Activated T-cell treated with anti-CD3 and anti-CD28 coated beads, Interleukin-2, amount 50 U/mL, for 1 hour (primary cell): Measurements from ENCODE around the gene PTPRJ.

Experiments used
- DNase-seq: peaks from one replicate; pipeline ENCODE4 v3.0.0-alpha.2; 2020

Gene PTPRJ

GRCh38 chr11:48096588-48097525 is 116.5 kb downstream of the PTPRJ start:
- no peak for DNase-seq

DNA sequence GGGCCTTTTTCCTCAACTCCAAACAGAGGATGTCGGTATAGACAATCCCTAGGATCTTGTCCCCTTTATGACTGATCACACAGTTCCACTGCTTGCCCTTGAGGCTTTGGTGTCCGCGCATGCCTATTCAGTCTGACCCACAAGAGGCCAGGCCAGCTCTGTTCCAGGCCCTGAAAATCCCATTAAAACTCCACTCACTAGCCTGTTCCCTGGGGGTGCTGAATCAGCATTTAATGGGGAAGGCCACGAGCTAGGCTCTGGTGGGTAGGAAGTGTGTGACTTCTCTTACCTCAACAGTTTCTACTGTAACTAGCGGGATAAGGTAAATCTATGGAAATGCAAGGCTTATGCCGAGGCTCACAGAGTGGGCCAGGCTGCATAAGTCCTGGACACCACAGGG is 117.7 kb downstream of the PTPRJ start:
- DNase-seq = no peak

GRCh38 chr11:48099916-48100446 is 119.6 kb downstream of the PTPRJ start:
- no peak for DNase-seq

- DNase-seq = no peak
These were observed 120.8 kb downstream of the PTPRJ start for GRCh38 chr11:48101044-48101733.

GRCh38 chr11:48101958-48102357 is 121.6 kb downstream of the PTPRJ start:
- no peak for DNase-seq

GRCh38 chr11:48103621-48104567 is 123.5 kb downstream of the PTPRJ start:
- DNase-seq = no peak

DNA sequence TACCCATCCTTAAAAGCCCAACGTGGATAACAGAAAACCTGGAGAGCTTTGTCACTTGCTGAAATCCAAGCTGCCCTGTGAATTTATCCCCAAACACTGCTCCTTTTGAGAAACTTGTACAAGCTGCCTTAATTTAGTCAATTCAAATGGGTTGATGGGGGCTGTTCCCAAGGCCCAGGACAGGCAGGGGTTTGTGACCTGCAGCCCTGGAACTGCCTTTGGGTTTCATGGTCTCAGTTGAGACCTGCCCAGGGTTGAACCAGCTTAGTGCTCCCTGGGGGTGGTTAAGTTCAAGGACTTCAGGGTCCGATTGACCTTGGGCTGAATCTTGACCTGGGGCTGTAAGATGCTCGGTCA is 124.2 kb downstream of the PTPRJ start:
- DNase-seq = no peak

DNA sequence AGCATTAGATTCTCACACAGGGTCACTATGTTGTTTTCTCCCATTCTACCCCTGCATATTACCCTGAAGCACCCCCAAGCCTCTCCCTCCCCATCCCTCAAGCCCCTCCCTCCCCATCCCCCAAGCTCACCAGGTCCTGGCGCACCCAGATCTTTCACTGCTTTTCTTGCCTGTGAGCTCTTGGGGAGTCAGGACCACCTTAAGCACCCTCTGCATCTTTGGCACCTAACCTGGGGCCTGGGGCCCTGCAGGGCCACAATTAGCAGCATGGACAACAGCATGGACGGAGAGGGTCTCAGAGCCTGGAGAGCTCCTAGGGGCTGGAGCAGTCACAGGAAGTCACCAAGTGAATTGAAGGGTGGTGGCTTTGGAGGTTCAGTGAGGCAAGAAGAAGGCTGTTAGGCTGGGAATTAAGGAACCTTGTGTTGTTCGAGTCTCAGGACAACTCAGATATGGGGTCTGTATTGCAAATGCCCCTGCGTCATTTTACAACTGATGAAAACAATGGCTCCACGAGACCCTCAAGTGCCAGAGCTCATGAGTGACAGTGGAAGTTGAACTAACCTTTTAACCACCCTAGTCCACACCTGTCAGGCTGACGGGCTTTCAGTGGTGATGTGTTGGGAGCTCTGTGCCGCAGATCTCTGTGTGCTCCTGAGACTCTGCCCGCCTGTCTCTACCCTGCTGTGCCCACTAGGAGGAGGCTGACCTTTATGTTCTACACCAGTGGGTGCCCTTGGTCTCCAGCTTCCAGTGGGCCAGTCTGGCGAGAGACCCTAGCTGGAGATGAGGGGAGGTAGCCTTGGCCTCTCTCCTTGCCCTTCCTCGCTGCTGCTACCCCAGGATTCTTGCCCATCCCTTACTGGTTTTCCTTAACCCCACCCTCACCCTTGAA is 125.0 kb downstream of the PTPRJ start:
- no peak for DNase-seq

DNA sequence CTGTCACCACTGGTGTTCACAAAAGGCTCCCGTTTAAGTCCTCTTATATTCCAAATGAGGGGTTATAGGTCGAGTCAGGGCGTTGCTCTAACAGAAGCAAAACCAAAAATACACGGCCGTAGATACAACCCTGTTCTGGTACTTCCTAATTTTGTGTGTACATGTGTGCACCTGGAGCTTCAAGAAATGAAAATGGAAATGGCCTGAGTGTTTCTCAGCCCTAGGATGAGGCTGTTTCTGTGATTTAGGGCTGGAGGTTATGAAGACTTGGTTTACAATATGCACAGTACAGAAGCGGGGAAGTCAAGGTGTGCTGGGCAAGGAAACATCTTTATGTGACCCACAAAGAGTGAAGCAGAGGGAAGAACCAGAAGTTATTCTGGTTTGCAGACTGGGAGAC is 125.8 kb downstream of the PTPRJ start:
- no peak for DNase-seq

GRCh38 chr11:48107188-48107704 is 126.9 kb downstream of the PTPRJ start:
- no peak for DNase-seq

DNA sequence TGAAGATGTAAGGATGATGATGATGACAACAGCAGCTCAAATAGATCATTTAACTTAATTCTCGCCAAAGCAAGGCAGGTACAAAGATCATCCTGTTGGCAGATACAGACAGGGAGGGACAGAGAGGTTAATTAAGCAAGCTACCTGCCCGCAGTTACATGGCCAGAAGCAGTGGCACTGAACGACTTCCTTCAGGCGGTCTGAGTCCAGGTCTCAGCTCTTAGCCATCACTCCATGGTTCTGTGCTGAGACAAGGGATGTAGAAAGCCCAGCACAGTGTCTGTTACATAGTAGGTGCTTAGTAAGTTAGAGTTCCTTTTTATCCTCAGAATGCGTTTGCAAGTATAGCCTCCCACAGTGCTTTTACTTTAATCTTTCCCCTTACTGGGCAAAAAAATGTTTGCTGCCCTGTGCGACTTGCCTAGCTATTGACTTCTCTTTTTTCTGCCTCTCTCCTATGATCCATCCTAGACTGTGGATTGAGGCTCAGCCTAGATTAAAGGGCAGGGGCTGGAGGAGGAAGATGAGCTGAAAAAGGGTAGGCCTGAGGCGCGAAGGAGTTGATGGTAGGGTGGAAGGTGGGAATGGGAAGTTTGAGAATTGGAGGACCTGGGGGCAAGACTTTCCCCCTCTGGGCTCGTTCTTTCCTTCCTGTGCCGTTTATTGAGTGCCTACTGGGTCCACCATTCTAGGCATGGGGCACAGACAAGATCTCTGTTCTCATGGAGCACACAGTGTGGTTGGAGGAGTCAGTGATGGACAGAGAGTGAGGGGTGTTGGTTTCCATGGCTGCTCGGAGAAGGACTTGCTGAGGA is 128.1 kb downstream of the PTPRJ start:
- DNase-seq = no peak

DNA sequence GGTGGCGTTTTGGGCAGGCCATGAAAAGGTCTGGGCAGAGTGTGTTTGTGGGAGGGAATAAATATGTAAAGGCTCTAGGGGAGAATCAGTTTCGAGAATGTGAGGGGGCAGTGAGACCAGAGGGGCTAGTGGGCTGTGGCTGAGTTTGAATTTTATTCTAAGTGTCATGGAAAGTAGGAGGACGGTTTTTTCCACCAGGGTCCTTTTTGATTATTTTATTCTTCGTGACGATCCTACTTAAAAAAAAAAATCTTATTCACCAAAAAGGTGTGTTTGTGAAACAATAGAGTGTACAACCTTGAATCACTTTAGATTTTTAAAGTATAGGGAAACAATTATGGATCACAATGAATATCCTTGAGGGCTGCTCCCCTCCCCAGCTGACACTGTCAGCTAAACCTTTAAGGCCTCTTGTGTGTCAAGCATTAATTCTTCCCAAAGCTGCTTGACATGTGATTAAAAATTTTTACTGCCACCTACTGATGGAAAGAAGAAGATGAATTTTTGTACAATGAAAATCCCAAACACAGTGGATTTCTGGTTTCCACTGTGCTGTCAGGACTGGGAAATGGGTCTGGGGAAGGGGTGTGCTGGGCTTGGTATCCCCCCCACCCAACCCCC is 128.8 kb downstream of the PTPRJ start:
- no peak for DNase-seq

GRCh38 chr11:48110509-48110766 is 130.1 kb downstream of the PTPRJ start:
- no peak for DNase-seq

DNA sequence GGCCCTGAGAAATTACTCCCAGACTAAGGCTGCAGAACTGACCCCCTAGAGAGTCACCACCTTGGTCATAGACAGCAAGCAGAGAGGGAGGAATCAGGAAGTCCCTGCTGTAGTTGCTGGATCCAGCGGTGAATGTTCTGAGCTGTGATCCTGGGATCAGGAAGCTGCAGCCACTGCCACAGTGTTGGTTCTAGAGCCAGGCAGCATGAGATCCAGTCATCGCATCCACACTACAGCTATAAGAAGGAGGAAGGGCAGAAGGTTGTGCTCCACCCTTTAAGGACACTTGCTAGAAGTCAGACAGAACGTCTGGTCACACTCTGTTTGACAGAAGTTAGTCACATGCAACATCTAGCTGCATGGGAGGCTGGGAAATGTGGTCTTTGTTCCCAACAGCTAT is 131.5 kb downstream of the PTPRJ start:
- DNase-seq = no peak

- DNase-seq = no peak
These were observed 134.4 kb downstream of the PTPRJ start for GRCh38 chr11:48114740-48115139.

DNA sequence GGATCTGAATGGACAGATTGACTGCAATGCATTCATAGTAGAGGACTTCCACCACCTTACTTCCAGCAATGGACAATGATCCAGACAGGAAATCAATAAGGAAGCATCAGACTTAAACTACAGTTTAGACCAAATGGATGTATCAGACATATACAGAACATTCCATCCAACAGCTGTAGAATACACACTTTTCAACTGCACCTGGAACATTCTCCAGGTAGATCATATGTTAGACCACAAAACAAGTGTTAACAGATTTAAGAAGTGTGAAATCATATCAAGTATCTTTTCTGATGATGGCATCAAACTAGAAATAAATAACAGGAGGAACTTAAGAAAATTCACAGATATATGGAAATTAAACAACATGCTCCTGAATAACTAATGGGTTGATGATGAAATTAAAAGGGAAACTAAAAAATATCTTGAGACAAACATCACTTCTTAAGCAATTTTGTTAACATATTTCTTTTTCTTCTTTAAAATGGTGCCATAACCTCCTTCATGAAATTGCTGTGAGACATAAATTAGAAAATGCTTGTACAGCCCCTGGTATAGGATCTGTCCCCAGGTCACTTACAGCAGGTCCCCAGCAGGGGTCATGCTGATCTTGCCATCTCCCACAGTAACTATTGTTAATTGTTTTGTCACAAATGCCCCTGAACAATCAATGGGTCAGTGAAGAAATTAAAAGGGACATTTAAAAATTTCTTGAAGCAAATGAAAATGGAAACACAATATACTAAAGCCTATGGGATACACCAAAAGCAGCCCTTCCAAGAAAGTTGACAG is 136.3 kb downstream of the PTPRJ start:
- no peak for DNase-seq

DNA sequence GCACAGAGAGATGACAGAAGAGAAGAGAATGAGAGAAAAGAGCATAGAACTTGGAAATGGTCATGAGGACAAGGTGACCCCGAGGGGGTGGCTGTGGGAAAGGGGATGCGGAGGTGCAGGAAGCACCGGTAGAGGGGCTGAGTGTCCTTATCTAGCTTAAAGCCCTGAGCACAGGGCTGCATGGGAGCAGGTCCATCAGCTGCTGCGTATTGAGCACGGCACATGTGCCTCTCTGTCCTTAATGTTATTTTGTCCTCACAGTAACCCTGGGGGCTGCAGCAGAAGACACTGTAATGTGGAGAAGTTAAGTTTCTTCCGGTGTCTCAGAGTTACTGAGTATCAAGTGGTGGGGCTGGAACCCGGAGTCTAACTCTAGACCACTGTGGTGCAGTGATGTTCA is 141.9 kb downstream of the PTPRJ start:
- DNase-seq = no peak

- no peak for DNase-seq
These were observed 142.3 kb downstream of the PTPRJ start for GRCh38 chr11:48122656-48123055.

DNA sequence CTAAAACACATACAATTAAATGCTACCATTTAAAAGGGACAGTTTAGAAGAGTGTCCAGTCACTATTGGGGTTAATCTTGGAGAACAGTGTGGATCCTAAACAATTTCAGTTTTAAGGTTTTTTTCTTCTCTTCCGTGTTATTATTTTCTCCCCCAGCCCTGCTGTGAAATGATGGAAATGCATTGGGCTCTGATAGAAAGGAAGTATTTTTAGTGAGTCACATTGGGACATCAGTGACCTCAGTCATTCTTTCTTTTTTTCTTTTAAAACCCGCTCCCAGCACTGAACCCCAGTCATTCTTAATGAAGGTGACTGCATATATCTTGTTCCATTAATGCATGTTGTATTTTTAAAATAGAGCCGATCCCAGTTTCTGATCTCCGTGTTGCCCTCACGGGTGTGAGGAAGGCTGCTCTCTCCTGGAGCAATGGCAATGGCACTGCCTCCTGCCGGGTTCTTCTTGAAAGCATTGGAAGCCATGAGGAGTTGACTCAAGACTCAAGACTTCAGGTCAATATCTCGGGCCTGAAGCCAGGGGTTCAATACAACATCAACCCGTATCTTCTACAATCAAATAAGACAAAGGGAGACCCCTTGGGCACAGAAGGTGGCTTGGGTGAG is 143.0 kb downstream of the PTPRJ start:
- DNase-seq = no peak
